BJ (cell line): ENCODE results near the gene RFC3. TPM values are rescaled to one million over a fixed set of nuclear protein-coding genes. Genes with fewer than 3 reads are reported as not detected.

Experiments used
- CTCF ChIA-PET: fragments of 350-600 bp; formaldehyde crosslinking; extraction: SDS; loops from one replicate; lab custom pipeline; 2021; ENCODE audit warnings: antibody characterized with exemption, inconsistent platforms; lab: Yijun Ruan, JAX
- POLR2A ChIA-PET: fragments of 300-600 bp; sonication (Branson Sonifier 250); formaldehyde crosslinking; extraction: SDS; loops from one replicate; lab custom pipeline; 2021; ENCODE audit warnings: antibody characterized with exemption; lab: Charles Lee
- DNase-seq: peaks from one replicate; pipeline ENCODE4 v3.0.0-alpha.2; 2011; ENCODE audit warnings: low read depth
- H3K27me3 ChIP-seq: 2 replicates; pipeline ENCODE4 v1.6.0; 2011; ENCODE audit warnings: low read length; ENCODE audit not compliant: control insufficient read depth, insufficient read depth
- H3K36me3 ChIP-seq: 2 replicates; pipeline ENCODE4 v1.5.1; 2011; ENCODE audit warnings: low read length; ENCODE audit not compliant: control insufficient read depth, insufficient read depth
- H3K4me3 ChIP-seq: 2 replicates; pipeline ENCODE4 v1.5.1; 2011; ENCODE audit warnings: low read depth, mild to moderate bottlenecking, control low read depth, low read length
- polyA minus RNA-seq: library from RNA; depleted of rRNA, polyadenylated mRNA; stranded (reverse); fragments of >200 nt; gene quantifications from 2 replicates; pipeline ENCODE4 v1.2.3, GENCODE V29; 2011; rRNA and poly(A)+ RNA removed
- polyA plus RNA-seq: library from polyadenylated mRNA; depleted of rRNA; stranded (reverse); fragments of >200 nt; gene quantifications from 2 replicates; pipeline ENCODE4 v1.2.3, GENCODE V29; 2011; rRNA removed
- TF ChIP-seq, protein P1 (sequence below): IDR thresholded peaks from 2 replicates; pipeline ENCODE4 v1.5.1; 2011; ENCODE audit warnings: low read depth, mild to moderate bottlenecking, control low read depth, inconsistent platforms, low read length, moderate library complexity; ENCODE audit not compliant: insufficient read depth

RFC3 gene, protein sequence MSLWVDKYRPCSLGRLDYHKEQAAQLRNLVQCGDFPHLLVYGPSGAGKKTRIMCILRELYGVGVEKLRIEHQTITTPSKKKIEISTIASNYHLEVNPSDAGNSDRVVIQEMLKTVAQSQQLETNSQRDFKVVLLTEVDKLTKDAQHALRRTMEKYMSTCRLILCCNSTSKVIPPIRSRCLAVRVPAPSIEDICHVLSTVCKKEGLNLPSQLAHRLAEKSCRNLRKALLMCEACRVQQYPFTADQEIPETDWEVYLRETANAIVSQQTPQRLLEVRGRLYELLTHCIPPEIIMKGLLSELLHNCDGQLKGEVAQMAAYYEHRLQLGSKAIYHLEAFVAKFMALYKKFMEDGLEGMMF
- polyA plus RNA-seq: 4.6 and 9.4 TPM in 2 replicates
- 5.1 and 5.8 TPM in 2 replicates for polyA minus RNA-seq

DNA sequence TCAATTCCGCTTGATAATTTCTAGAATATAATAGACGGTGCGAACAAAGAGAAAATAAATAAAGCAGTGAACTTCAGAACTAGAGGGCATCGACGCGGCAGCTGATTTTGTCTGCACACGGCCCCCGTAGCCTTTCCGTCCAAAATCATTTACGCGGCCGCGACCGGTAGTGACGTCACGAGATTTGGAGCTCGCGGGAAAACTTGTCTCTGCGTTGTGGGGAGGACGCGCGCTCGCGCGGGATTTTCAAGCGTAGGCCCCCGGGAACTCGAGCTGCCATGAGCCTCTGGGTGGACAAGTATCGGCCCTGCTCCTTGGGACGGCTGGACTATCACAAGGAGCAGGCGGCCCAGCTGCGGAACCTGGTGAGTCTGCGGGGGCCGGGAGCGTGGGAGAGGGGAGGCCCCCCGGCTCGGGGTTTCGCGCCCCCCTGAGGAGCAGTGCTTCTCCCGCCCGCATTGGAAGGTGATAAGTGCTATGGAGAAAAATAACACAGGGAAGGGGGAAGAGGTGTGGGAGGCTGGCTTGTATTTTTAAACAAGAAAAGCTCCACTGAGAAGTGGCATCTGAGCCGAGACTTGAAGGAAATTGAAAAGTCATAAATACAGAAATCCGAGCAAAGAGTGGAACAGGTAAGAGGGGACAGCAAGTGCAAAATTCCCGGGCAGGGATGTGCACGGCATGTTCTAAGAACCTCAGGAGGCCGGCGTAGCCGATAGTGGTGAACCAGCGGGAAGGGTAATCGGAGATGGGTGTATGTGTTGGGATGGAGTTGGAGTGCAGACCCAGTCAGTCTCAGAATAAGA is at the start of gene RFC3:
Gene RFC3 (plus strand): TSS at position 249 of the 806 bp plus-strand sequence. CDS start 30 bp downstream, at position 279.
- CTCF ChIA-PET: interaction anchor here (0.6 to 0.9 kb wide), 2 partner anchors 18 to 669 kb away, joined by 3 read pairs; no protein-coding TSS in a partner anchor
- Histone ChIP-seq H3K4me3 (peak within 1 kb of the TSS; percentile 74), H3K27me3 (no peaks in the 10 kb centered on the region), H3K36me3 (no peaks in the 10 kb centered on the region)
- POLR2A ChIA-PET: interaction anchor here (1.0 kb wide), 1 partner anchor 20 kb away, joined by 3 read pairs; no protein-coding TSS in a partner anchor
- TF ChIP-seq, protein P1, sequence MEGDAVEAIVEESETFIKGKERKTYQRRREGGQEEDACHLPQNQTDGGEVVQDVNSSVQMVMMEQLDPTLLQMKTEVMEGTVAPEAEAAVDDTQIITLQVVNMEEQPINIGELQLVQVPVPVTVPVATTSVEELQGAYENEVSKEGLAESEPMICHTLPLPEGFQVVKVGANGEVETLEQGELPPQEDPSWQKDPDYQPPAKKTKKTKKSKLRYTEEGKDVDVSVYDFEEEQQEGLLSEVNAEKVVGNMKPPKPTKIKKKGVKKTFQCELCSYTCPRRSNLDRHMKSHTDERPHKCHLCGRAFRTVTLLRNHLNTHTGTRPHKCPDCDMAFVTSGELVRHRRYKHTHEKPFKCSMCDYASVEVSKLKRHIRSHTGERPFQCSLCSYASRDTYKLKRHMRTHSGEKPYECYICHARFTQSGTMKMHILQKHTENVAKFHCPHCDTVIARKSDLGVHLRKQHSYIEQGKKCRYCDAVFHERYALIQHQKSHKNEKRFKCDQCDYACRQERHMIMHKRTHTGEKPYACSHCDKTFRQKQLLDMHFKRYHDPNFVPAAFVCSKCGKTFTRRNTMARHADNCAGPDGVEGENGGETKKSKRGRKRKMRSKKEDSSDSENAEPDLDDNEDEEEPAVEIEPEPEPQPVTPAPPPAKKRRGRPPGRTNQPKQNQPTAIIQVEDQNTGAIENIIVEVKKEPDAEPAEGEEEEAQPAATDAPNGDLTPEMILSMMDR: 0 out of 2 replicates have a peak, but pooled peaks have one; percentile 8
- DNase-seq: peak; percentile 56

DNA sequence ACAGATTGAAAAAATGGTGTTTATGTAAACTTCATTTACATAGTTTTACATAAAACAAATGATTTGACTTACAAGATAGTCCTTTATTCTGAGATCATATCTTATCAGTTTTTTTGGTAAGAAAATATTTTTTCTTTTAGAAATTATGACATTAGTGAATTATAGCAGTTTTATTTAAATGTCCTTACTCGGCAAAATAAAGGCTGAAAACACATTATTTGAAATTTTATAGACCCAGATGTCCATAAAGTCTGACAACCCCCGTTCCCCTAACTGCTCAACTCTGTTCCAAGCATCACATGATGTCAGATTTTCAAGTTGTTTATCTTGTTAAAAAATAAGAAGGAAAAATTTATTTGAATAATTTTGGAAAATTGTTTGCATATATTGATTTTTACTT is 46.7 kb upstream of the RFC3 start:
- ChIA-PET CTCF (no interaction called here), POLR2A (no interaction called here)

DNA sequence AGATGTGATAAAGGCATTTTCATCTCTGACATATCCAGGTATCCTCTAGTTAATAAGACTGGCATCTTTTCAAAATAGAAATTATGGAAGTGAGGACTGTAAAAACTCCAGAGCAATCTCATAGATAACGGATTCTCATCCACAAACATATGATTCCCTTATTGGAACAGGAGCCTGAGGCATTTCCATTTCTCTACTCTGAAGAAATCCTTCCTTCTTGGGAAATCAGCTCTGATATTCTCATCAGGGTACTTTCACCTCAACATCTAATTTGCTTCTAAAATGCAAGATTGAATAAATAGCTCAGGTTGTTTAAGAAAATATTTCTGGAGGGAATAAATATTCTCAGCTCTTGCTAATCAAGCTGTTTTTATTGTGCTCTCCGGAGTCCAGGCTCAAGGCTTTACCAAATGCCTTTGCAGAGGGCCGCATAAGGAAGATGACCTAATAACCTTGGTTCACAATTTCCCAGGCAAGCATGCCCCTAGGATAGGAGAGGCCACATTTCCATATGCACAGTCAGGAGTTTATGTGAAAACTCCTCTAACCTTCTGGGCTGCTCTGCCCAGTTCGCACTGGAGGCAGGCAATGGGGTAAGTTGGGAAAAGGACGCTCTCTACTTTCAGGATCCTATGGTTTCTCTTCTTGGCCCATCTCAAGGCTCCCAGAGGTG is 44.0 kb upstream of the RFC3 start:
- TF ChIP-seq, protein P1: no peak
- DNase-seq: no peak
- ChIA-PET CTCF (interaction anchor here (0.9 to 1.3 kb wide), 3 partner anchors 12 to 26 kb away, joined by 3 to 5 read pairs (median 4); no protein-coding TSS in a partner anchor), POLR2A (no interaction called here)
- Histone ChIP-seq H3K36me3 (no peaks in the 10 kb centered on the region), H3K27me3 (peaks cover 7% of the 10 kb centered on the region; the same call in 1 of the 2 replicates), H3K4me3 (no peak overlapping the region)

More for the DNA sequence above, 46.7 kb upstream of the RFC3 start:
- H3K27me3 ChIP-seq: peaks cover 2% of the 10 kb centered on the region; the same call in 1 of the 2 replicates
- TF ChIP-seq, protein P1: no peak
- no peak overlapping the region for H3K4me3 ChIP-seq
- no peak for DNase-seq
- no peaks in the 10 kb centered on the region for H3K36me3 ChIP-seq

DNA sequence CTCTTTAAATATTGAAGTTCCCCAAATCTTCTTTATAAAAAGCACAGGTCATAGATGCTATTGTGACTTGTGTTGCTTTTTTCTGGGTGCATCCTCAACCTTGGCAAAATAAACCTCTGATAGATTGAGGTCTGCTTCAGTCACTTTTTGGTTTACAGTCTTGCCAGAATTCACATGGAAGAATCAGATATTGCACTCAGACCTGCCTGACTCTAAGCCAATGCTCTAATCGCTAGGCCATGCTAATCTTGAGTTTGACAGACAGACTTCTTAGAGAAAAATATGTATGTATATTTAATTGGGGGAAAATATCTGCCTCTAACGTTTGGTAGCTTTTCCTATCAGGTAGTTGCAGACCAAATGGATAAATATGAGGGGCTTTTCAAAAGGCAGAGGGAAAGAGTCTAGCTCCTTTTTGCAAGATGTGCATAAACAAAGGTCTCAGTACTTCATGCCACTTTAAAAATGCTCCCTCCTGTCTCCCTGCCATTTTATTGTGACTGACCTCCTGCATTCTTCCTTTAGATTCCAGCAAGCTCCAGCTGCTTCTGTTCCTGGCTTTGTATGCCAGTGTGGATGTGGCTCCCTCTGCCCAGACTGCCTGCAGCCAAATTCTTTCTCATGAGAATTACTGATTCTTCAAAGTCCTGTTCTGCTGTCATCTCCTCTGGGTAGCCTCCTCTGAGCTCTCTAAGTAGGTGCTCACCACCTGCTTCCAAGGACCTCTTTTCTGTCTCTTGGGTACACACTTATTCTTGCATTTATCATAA is 42.4 kb upstream of the RFC3 start:
- ChIA-PET POLR2A (no interaction called here), CTCF (interaction anchor here (1.1 kb wide), 1 partner anchor 24 kb away, joined by 3 read pairs; no protein-coding TSS in a partner anchor)
- Histone ChIP-seq H3K4me3 (no peak overlapping the region), H3K36me3 (no peaks in the 10 kb centered on the region), H3K27me3 (peaks cover 7% of the 10 kb centered on the region; the same call in 1 of the 2 replicates)
- no peak for DNase-seq
- TF ChIP-seq, protein P1: no peak
